AML-193 (cell line): ENCODE measurements around the gene SNX13.

Experiments
- DNase-seq, 2 experiments: peaks; one replicate each; lab custom pipeline; 2025; lab: John Stamatoyannopoulos, UW

SNX13 gene

GRCh38 chr7:17774716-17775288, 165.5 kb downstream of the SNX13 start:
- no peak for DNase-seq

- no peak for DNase-seq
Measured at GRCh38 chr7:17774248-17774647, 166.0 kb downstream of the SNX13 start.

- DNase-seq, result peak; percentile 92 to 95
Measured at GRCh38 chr7:17773289-17773626, 167.0 kb downstream of the SNX13 start.

- DNase-seq, result no peak
Measured at GRCh38 chr7:17772581-17773288, 167.6 kb downstream of the SNX13 start.

- no peak for DNase-seq
Measured at GRCh38 chr7:17771901-17772408, 168.3 kb downstream of the SNX13 start.

- DNase-seq, result peak; percentile 96 to 97
Measured at GRCh38 chr7:17770710-17771375, 169.5 kb downstream of the SNX13 start.

- peak; percentile 76 to 91 for DNase-seq
Measured at GRCh38 chr7:17769918-17770317, 170.4 kb downstream of the SNX13 start.

- no peak for DNase-seq
Measured at GRCh38 chr7:17758008-17758407, 182.3 kb downstream of the SNX13 start.

- no peak for DNase-seq
Measured at GRCh38 chr7:17746020-17746530, 194.2 kb downstream of the SNX13 start.

- DNase-seq, result no peak
Measured at GRCh38 chr7:17745610-17746009, 194.7 kb downstream of the SNX13 start.

- no peak for DNase-seq
Measured at GRCh38 chr7:17743316-17743715, 197.0 kb downstream of the SNX13 start.

GRCh38 chr7:17741426-17741825, 198.9 kb downstream of the SNX13 start:
- no peak for DNase-seq
